ENCODE results near the gene NOS2.

DNA sequence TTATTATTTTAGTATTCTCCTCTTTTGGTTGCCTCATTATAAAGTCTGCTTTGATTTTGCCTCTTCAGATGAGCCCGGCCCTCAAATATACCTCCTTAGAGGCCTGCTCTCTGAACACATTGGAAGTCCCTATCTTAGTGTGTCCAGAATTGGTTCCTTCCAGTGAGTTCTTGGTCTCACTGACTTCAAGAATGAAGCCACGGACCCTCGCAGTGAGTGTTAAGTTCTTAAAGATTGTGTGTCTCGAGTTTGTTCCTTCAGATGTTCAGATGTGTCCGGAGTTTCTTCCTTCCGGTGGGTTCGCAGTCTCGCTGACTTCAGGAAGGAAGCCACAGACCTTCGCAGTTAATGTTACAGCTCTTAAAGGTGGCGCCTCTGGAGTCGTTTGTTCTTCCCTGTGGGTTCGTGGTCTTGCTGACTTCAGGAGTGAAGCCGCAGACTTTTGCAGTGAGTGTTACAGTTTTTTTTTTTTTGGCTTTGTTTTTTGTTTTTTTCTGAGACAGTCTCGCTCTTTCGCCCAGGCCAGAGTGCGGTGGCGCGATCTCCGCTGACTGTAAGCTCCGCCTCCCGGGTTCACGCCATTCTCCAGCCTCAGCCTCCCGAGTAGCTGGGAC is 45.8 kb upstream of the NOS2 start:
- TF ChIP-seq TAF1 (IDR thresholded peaks at IDR 0.05; ENCODE audit: low read depth, low read length) = no peak
- no peak for TF ChIP-seq POLR2A (IDR thresholded peaks at IDR 0.05; ENCODE audit: low read depth, low read length)
- TF ChIP-seq POLR2AphosphoS5 (IDR thresholded peaks at IDR 0.05; ENCODE audit: low read depth, low read length) = no peak
- no peak for TF ChIP-seq SPI1 (IDR thresholded peaks at IDR 0.05; ENCODE audit: low read depth, low read length)
- TF ChIP-seq PAX5 (IDR thresholded peaks at IDR 0.05; ENCODE audit: insufficient read depth, low read length, severe bottlenecking) = no peak
